CD14-positive monocyte (primary cell): ENCODE data around the gene CSNK1D. TPM values are rescaled to one million over a fixed set of nuclear protein-coding genes. Genes with fewer than 3 reads are reported as not detected.

Source experiments
- DNase-seq, 3 donors: peaks; one replicate each; pipeline ENCODE4 v3.0.0-alpha.2; 2011 to 2022
- H2AFZ ChIP-seq: 2 replicates; pipeline ENCODE4 v1.6.0; 2012; ENCODE audit warnings: mild to moderate bottlenecking, low read depth, low read length, inconsistent platforms; ENCODE audit not compliant: insufficient read depth, poor library complexity, severe bottlenecking
- H3K27ac ChIP-seq, 2 donors: 1 replicate in 1 of 2; 2 replicates in 1 of 2; pipeline ENCODE4 v1.5.1; 2012 to 2013; ENCODE audit warnings: low read length in 2 of 2, control low read depth in 1 of 2, inconsistent platforms in 1 of 2, low read depth in 1 of 2, mild to moderate bottlenecking in 1 of 2
- H3K27me3 ChIP-seq, 2 donors: one replicate each; pipeline versions ENCODE4 v1.6.0 to v1.6.1; 2011 to 2013; ENCODE audit warnings: low read length in 2 of 2; ENCODE audit not compliant: control insufficient read depth in 2 of 2, insufficient read depth in 2 of 2
- H3K36me3 ChIP-seq, 2 donors: replicated peaks in 1 of 2; 1 replicate in 1 of 2; 2 replicates in 1 of 2; pipeline versions ENCODE4 v1.5.1 to v1.6.1; 2012 to 2013; ENCODE audit warnings: low read length in 2 of 2, control low read depth in 1 of 2, inconsistent platforms in 1 of 2, mild to moderate bottlenecking in 1 of 2; ENCODE audit not compliant: insufficient read depth in 2 of 2, control insufficient read depth in 1 of 2
- H3K4me1 ChIP-seq, 2 donors: 1 replicate in 1 of 2; 2 replicates in 1 of 2; pipeline versions ENCODE4 v1.5.1 to v1.6.1; 2012 to 2013; ENCODE audit warnings: low read length in 2 of 2, control low read depth in 1 of 2, inconsistent platforms in 1 of 2, mild to moderate bottlenecking in 1 of 2, moderate library complexity in 1 of 2; ENCODE audit not compliant: insufficient read depth in 2 of 2, control insufficient read depth in 1 of 2
- H3K4me2 ChIP-seq: replicated peaks from 2 replicates; pipeline ENCODE3; 2012; ENCODE audit warnings: low read length, moderate library complexity, mild to moderate bottlenecking; ENCODE audit not compliant: poor library complexity, severe bottlenecking; ENCODE audit errors: extremely low read depth
- H3K4me3 ChIP-seq, 3 experiments: fragments of 200-600 bp in 1 of 3; sonication (generic) in 1 of 3; replicated peaks in 1 of 3; 1 replicate in 2 of 3; 2 replicates in 1 of 3; pipeline ENCODE4 v1.5.1; 2011 to 2013; ENCODE audit warnings: low read length in 3 of 3, mild to moderate bottlenecking in 3 of 3, control low read depth in 2 of 3, low read depth in 2 of 3, inconsistent platforms in 1 of 3, moderate library complexity in 1 of 3
- H3K79me2 ChIP-seq: 2 replicates; pipeline ENCODE4 v1.6.0; 2012; ENCODE audit warnings: mild to moderate bottlenecking, control low read depth, inconsistent platforms, low read length, moderate library complexity; ENCODE audit not compliant: insufficient read depth
- H3K9ac ChIP-seq: 2 replicates; pipeline ENCODE4 v1.6.0; 2017; ENCODE audit warnings: low read length, mild to moderate bottlenecking; ENCODE audit not compliant: insufficient read depth, poor library complexity, severe bottlenecking
- H3K9me3 ChIP-seq, 2 donors: replicated peaks in 1 of 2; 1 replicate in 1 of 2; 2 replicates in 1 of 2; pipeline versions ENCODE4 v1.5.1 to v1.6.1; 2012 to 2013; ENCODE audit warnings: low read length in 2 of 2, control low read depth in 1 of 2; ENCODE audit not compliant: control insufficient read depth in 1 of 2, insufficient read depth in 1 of 2
- H4K20me1 ChIP-seq: 2 replicates; pipeline ENCODE4 v1.6.0; 2012; ENCODE audit warnings: mild to moderate bottlenecking, low read length, control low read depth, moderate library complexity; ENCODE audit not compliant: insufficient read depth
- H3K27ac Mint-ChIP-seq, 7 donors: one replicate each; pipeline ENCODE4 v1.8.0; 2020; ENCODE audit warnings: mild to moderate bottlenecking in 7 of 7, mixed read lengths in 7 of 7, moderate library complexity in 6 of 7, inconsistent platforms in 2 of 7
- H3K27me3 Mint-ChIP-seq, 3 donors: one replicate each; pipeline ENCODE4 v1.8.0; 2021 to 2022; ENCODE audit warnings: low read depth in 3 of 3, mild to moderate bottlenecking in 3 of 3, mixed read lengths in 3 of 3, moderate library complexity in 3 of 3, inconsistent platforms in 1 of 3
- H3K36me3 Mint-ChIP-seq, 2 donors: one replicate each; pipeline ENCODE4 v1.8.0; 2020; ENCODE audit warnings: mixed read lengths in 2 of 2, inconsistent platforms in 1 of 2, mild to moderate bottlenecking in 1 of 2
- H3K4me1 Mint-ChIP-seq: one replicate; pipeline ENCODE4 v1.8.0; 2020; ENCODE audit warnings: mild to moderate bottlenecking, mixed read lengths
- H3K4me3 Mint-ChIP-seq, 2 donors: one replicate each; pipeline ENCODE4 v1.8.0; 2020; ENCODE audit warnings: mild to moderate bottlenecking in 2 of 2, mixed read lengths in 2 of 2, moderate library complexity in 1 of 2
- H3K9me3 Mint-ChIP-seq, 7 donors: one replicate each; pipeline ENCODE4 v1.8.0; 2020 to 2022; ENCODE audit warnings: mixed read lengths in 7 of 7, mild to moderate bottlenecking in 6 of 7, moderate library complexity in 6 of 7, inconsistent platforms in 2 of 7
- CTCF ChIP-seq: fragments of 200-600 bp; IDR thresholded peaks from one replicate; pipeline ENCODE4 v1.8.0; 2022; ENCODE audit warnings: antibody characterized with exemption, mild to moderate bottlenecking
- WGBS: methylation state at CpG from one replicate; pipeline ENCODE4 v1.1.5; 2013; ENCODE audit warnings: missing lambda C conversion rate; ENCODE audit not compliant: insufficient coverage; 5-methylcytosine and 5-hydroxymethylcytosine counted together
- intact Hi-C, 2 donors: fragments of 100-400 bp; cut with micrococcal nuclease; formaldehyde crosslinking; loops; one replicate each; pipeline versions ENCODE4 v1.15.0 to v1.15.1; 2023
- polyA plus RNA-seq, 3 donors: library from polyadenylated mRNA; depleted of rRNA in 1 of 3; unstranded in 2 of 3; stranded (reverse) in 1 of 3; fragments of 300-500 nt in 2 of 3; fragments of >200 nt in 1 of 3; fragmentation: Illumina TruSeq in 2 of 3; gene quantifications; 1 replicate in 2 of 3; 2 replicates in 1 of 3; pipeline ENCODE4 v1.2.3, GENCODE V29; 2012 to 2021

The CSNK1D gene
- polyA plus RNA-seq, 3 donors = 47.0 to 299 (median 60.9) TPM

GRCh38 chr17:82228278-82228841, 45.1 kb downstream of the CSNK1D start:
- Histone ChIP-seq H3K9ac (peak overlapping the region; percentile 96), H3K27ac (peak overlapping the region; percentile 69 to 95), H3K79me2 (peaks cover 65% of the 10 kb centered on the region), H4K20me1 (peaks cover 44% of the 10 kb centered on the region), H2AFZ (peak overlapping the region; percentile 61), H3K36me3 (peaks cover 4 to 6% of the 10 kb centered on the region in 2 donors), H3K9me3 (no peaks in the 10 kb centered on the region), H3K4me1 (peaks cover 52 to 68% of the 10 kb centered on the region in 2 donors), H3K27me3 (no peaks in the 10 kb centered on the region), H3K4me3 (peak overlapping the region; percentile 57 to 100 (median 74)), H3K4me2 (peak overlapping the region; percentile 98)
- no peaks in the 10 kb centered on the region for H3K9me3 Mint-ChIP-seq
- H3K4me1 Mint-ChIP-seq = peaks cover 25% of the 10 kb centered on the region
- no peaks in the 10 kb centered on the region for H3K27me3 Mint-ChIP-seq
- H3K4me3 Mint-ChIP-seq = peak overlapping the region; percentile 73 to 81
- TF ChIP-seq CTCF = no peak
- H3K27ac Mint-ChIP-seq = peak overlapping the region; percentile 85 to 92 (median 90)
- intact Hi-C loops = no loop called here
- peaks cover under 1 to 6% of the 10 kb centered on the region in 2 donors for H3K36me3 Mint-ChIP-seq
- peak; percentile 59 to 71 (median 67) for DNase-seq
- WGBS = 0% methylated on average over 59 of the region's 63 CpGs

DNA sequence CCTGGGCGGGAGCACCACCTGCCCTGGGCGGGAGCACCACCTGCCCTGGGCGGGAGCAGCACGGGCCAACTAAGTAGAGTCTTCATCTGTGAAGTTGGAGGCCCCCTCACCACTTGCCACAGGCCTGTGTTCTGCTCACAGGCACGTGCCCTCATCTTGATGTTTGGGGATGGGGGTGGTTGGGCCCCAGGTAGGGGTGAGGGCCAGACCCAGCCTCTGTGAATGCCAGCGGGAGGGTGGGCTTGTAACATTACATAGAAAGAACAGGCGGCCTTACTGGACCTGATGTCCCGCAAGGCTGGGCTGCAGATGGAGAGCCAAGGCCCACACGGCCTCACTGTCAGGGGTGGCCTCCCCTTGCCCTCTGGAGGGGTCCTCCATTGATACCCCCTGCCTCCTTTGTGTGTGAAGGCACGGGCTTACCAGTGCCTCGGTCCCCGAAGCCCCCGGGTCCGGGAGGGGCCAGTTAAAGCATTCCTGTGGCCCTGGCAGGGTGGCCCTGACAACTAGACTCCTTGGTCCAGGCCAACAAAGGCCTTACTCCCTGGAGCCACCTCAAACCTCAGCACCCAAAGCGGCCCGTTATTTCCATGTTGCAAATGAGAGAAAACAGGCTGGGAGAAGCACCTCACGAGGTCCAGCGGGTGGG, 45.7 kb downstream of the CSNK1D start:
- intact Hi-C loops = no loop called here
- WGBS = 52% methylated on average over 12 of the region's 18 CpGs
- no peak for DNase-seq
- peak overlapping the region; percentile 96 for H3K9ac ChIP-seq
- peaks cover 52 to 68% of the 10 kb centered on the region in 2 donors for H3K4me1 ChIP-seq
- H3K4me2 ChIP-seq = peak overlapping the region; percentile 98
- Mint-ChIP-seq H3K27ac (peak overlapping the region; percentile 85 to 92 (median 90)), H3K4me3 (peak overlapping the region; percentile 69 to 81), H3K9me3 (no peaks in the 10 kb centered on the region), H3K4me1 (peaks cover 23% of the 10 kb centered on the region), H3K36me3 (peaks cover 0 to under 1% of the 10 kb centered on the region in 2 donors), H3K27me3 (peaks cover 0 to under 1% (median 0%) of the 10 kb centered on the region in 3 donors)
- H3K4me3 ChIP-seq = peak overlapping the region; percentile 57 to 100 (median 74)
- peak overlapping the region; percentile 69 to 95 for H3K27ac ChIP-seq
- no peaks in the 10 kb centered on the region for H3K27me3 ChIP-seq
- H3K79me2 ChIP-seq = peaks cover 59% of the 10 kb centered on the region
- TF ChIP-seq CTCF = no peak
- peaks cover 38% of the 10 kb centered on the region for H4K20me1 ChIP-seq
- H2AFZ ChIP-seq = peak overlapping the region; percentile 61
- H3K36me3 ChIP-seq = no peaks in the 10 kb centered on the region
- H3K9me3 ChIP-seq = no peaks in the 10 kb centered on the region
